Kidney epithelial cell (primary cell): ENCODE measurements around the gene CSDE1. TPM values are rescaled to one million over a fixed set of nuclear protein-coding genes. Genes with fewer than 3 reads are reported as not detected.

Experiments
- DNase-seq: peaks from one replicate; pipeline ENCODE4 v3.0.0-alpha.2; 2010; ENCODE audit warnings: low read depth
- H3K27me3 ChIP-seq: 2 replicates; pipeline ENCODE4 v1.6.0; 2011; ENCODE audit warnings: low read length; ENCODE audit not compliant: control insufficient read depth, insufficient read depth
- H3K36me3 ChIP-seq: 2 replicates; pipeline ENCODE4 v1.5.1; 2011; ENCODE audit warnings: low read length; ENCODE audit not compliant: control insufficient read depth, insufficient read depth
- H3K4me3 ChIP-seq: 2 replicates; pipeline ENCODE4 v1.5.1; 2011; ENCODE audit warnings: low read depth, mild to moderate bottlenecking, control low read depth, low read length
- CTCF ChIP-seq: IDR thresholded peaks from 2 replicates; pipeline ENCODE4 v1.5.1; 2011; ENCODE audit warnings: mild to moderate bottlenecking, moderate library complexity, low read length, control low read depth, inconsistent platforms; ENCODE audit not compliant: insufficient read depth, poor library complexity, severe bottlenecking
- total RNA-seq: library from RNA; depleted of rRNA; stranded (reverse); fragments of >200 nt; gene quantifications from 2 replicates; pipeline ENCODE4 v1.2.3, GENCODE V29; 2015

The CSDE1 gene
- total RNA-seq, 1 donor from 2014 or later = 1,426 TPM

GRCh38 chr1:114718661-114719423 lies 38.9 kb downstream of the CSDE1 start:
- DNase-seq = no peak
- peaks cover 2% of the 10 kb centered on the region for H3K36me3 ChIP-seq

GRCh38 chr1:114716304-114717170 lies 41.2 kb downstream of the CSDE1 start, which contains the start of gene NRAS:
Gene NRAS, minus strand, starts transcription at chr1:114716771. Its CDS starts 611 bp downstream, at chr1:114716160.
- no peak for TF ChIP-seq CTCF
- peak; percentile 56 for DNase-seq
- peaks cover 2% of the 10 kb centered on the region for H3K36me3 ChIP-seq
- no peaks in the 10 kb centered on the region for H3K27me3 ChIP-seq
- H3K4me3 ChIP-seq = peak within 1 kb of the TSS; percentile 88

More at GRCh38 chr1:114718661-114719423, 38.9 kb downstream of the CSDE1 start:
- H3K27me3 ChIP-seq = no peaks in the 10 kb centered on the region
- no peak for TF ChIP-seq CTCF
- no peak overlapping the region for H3K4me3 ChIP-seq

- Histone ChIP-seq H3K27me3 (no peaks in the 10 kb centered on the region), H3K36me3 (peaks cover 2% of the 10 kb centered on the region), H3K4me3 (peak overlapping the region; percentile 88)
- TF ChIP-seq CTCF = no peak
- DNase-seq = no peak
These were observed 41.9 kb downstream of the CSDE1 start for GRCh38 chr1:114715952-114716303.

GRCh38 chr1:114712977-114713376 lies 44.8 kb downstream of the CSDE1 start:
- DNase-seq = no peak
- Histone ChIP-seq H3K4me3 (no peak overlapping the region), H3K27me3 (no peaks in the 10 kb centered on the region), H3K36me3 (no peaks in the 10 kb centered on the region)
- TF ChIP-seq CTCF = no peak

- no peak for TF ChIP-seq CTCF
- no peak overlapping the region for H3K4me3 ChIP-seq
- no peaks in the 10 kb centered on the region for H3K27me3 ChIP-seq
- DNase-seq = no peak
- no peaks in the 10 kb centered on the region for H3K36me3 ChIP-seq
These were observed 47.4 kb downstream of the CSDE1 start for GRCh38 chr1:114710360-114710759.
